ENCODE data around the gene CEP170B.

DNA sequence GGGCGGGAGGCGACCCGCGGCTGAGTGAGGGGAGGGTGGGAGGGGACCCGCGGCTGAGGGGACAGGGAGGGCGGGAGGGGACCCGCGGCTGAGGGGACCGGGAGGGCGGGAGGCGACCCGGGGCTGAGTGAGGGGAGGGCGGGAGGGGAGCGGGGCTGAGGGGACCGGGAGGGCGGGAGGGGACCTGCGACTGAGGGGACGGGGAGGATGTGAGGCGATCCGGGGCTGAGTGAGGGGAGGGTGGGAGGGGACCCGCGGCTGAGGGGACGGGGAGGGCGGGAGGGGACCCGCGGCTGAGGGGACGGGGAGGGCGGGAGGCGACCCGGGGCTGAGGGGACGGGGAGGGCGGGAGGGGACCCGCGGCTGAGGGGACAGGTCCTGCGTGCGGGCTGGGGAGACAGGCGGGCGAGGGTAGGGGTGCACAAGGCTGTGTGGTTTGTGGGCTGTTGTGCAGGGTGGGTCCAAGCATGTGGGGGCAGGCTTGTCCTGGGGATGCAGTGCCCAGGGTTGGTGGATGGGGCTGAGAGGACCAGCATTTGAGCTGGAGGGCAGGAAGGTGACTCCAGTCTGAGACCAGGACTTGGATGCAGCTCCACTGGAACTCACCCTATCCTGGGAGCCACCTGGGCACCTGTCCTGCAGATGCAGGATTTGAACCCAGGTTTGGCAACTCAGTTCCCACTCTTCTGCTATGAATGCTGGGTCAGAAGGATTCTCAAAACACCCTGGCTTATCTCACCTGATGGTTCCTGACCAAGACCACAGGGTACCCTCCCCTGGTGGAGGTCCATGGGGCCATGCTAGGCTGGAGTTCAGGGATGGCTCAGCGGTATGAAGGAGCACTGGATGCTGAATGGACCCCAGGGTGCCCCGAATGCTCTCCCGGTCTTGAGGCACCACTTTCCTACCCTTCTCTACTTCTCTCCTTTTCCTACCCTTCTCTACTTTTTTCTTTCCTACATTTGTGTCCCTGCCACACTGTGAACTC lies 69.0 kb downstream of the CEP170B start:
- TF ChIP-seq POLR2AphosphoS5 (IDR thresholded peaks at IDR 0.05) (no peak), POLR2A (IDR thresholded peaks at IDR 0.05) (no peak), EP300 (IDR thresholded peaks at IDR 0.05) (no peak)
- TF ChIP-seq, protein P1, sequence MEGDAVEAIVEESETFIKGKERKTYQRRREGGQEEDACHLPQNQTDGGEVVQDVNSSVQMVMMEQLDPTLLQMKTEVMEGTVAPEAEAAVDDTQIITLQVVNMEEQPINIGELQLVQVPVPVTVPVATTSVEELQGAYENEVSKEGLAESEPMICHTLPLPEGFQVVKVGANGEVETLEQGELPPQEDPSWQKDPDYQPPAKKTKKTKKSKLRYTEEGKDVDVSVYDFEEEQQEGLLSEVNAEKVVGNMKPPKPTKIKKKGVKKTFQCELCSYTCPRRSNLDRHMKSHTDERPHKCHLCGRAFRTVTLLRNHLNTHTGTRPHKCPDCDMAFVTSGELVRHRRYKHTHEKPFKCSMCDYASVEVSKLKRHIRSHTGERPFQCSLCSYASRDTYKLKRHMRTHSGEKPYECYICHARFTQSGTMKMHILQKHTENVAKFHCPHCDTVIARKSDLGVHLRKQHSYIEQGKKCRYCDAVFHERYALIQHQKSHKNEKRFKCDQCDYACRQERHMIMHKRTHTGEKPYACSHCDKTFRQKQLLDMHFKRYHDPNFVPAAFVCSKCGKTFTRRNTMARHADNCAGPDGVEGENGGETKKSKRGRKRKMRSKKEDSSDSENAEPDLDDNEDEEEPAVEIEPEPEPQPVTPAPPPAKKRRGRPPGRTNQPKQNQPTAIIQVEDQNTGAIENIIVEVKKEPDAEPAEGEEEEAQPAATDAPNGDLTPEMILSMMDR (IDR thresholded peaks at IDR 0.05): no peak
